Keratinocyte (primary cell): ENCODE results near the gene CCDC85C. TPM values are rescaled to one million over a fixed set of nuclear protein-coding genes. Genes with fewer than 3 reads are reported as not detected.

ENCODE experiments used
- DNase-seq: peaks from one replicate; pipeline ENCODE4 v3.0.0-alpha.2; 2011; ENCODE audit warnings: low read depth, missing footprints, low spot score
- FAIRE-seq: peaks from 2 replicates; lab custom pipeline; 2011; peaks lifted over from hg19 to GRCh38; lab: Jason Lieb, UNC
- H2AFZ ChIP-seq: 2 replicates; pipeline ENCODE4 v1.6.0; 2012; ENCODE audit warnings: low read length, control low read depth, inconsistent platforms; ENCODE audit not compliant: control insufficient read depth
- H3K27ac ChIP-seq: 2 replicates; pipeline ENCODE4 v1.5.1; 2011; ENCODE audit warnings: low read length; ENCODE audit not compliant: control insufficient read depth, insufficient read depth
- H3K27me3 ChIP-seq: 3 replicates; pipeline ENCODE4 v1.6.0; 2011; ENCODE audit warnings: low read length; ENCODE audit not compliant: control insufficient read depth, insufficient read depth; ENCODE audit errors: extremely low read depth
- H3K36me3 ChIP-seq, 2 experiments: 2 replicates in 1 of 2; 3 replicates in 1 of 2; pipeline ENCODE4 v1.5.1; 2011; ENCODE audit warnings: low read length in 2 of 2, mild to moderate bottlenecking in 1 of 2; ENCODE audit not compliant: control insufficient read depth in 2 of 2, insufficient read depth in 2 of 2; ENCODE audit errors: extremely low read depth in 1 of 2
- H3K4me1 ChIP-seq: 3 replicates; pipeline ENCODE4 v1.5.1; 2011; ENCODE audit warnings: low read length; ENCODE audit not compliant: control insufficient read depth, insufficient read depth; ENCODE audit errors: extremely low read depth
- H3K4me2 ChIP-seq: 3 replicates; pipeline ENCODE4 v1.6.0; 2011; ENCODE audit warnings: low read depth, low read length; ENCODE audit not compliant: control insufficient read depth, insufficient read depth; ENCODE audit errors: extremely low read depth
- H3K4me3 ChIP-seq, 3 experiments: fragments of 200-600 bp in 1 of 3; sonication (generic) in 1 of 3; 2 replicates in 2 of 3; 3 replicates in 1 of 3; pipeline ENCODE4 v1.5.1; 2011 to 2016; ENCODE audit warnings: low read length in 3 of 3, mild to moderate bottlenecking in 3 of 3, control low read depth in 2 of 3, inconsistent platforms in 1 of 3, low read depth in 1 of 3, mixed read lengths in 1 of 3, mixed run types in 1 of 3, moderate library complexity in 1 of 3; ENCODE audit not compliant: control insufficient read depth in 2 of 3, insufficient read depth in 2 of 3; ENCODE audit errors: extremely low read depth in 1 of 3
- H3K79me2 ChIP-seq: 2 replicates; pipeline ENCODE4 v1.6.0; 2012; ENCODE audit warnings: low read length; ENCODE audit not compliant: control insufficient read depth, insufficient read depth
- H3K9ac ChIP-seq: 3 replicates; pipeline ENCODE4 v1.6.0; 2011; ENCODE audit warnings: low read length; ENCODE audit not compliant: control insufficient read depth, insufficient read depth; ENCODE audit errors: extremely low read depth
- H3K9me1 ChIP-seq: 3 replicates; pipeline ENCODE4 v1.6.0; 2011; ENCODE audit warnings: low read length; ENCODE audit not compliant: control insufficient read depth, insufficient read depth; ENCODE audit errors: extremely low read depth
- H3K9me3 ChIP-seq: 2 replicates; pipeline ENCODE4 v1.5.1; 2012; ENCODE audit warnings: low read depth, low read length; ENCODE audit not compliant: control insufficient read depth
- H4K20me1 ChIP-seq: 3 replicates; pipeline ENCODE4 v1.6.0; 2011; ENCODE audit warnings: low read length; ENCODE audit not compliant: control insufficient read depth, insufficient read depth; ENCODE audit errors: extremely low read depth
- CTCF ChIP-seq, 3 experiments: IDR thresholded peaks in 1 of 3; conservative IDR thresholded peaks in 1 of 3; optimal IDR thresholded peaks in 1 of 3; 2 replicates in 2 of 3; 3 replicates in 1 of 3; pipeline versions ENCODE3 to v1.5.1; 2011; ENCODE audit warnings: low read length in 3 of 3, mild to moderate bottlenecking in 3 of 3, moderate library complexity in 2 of 3, control low read depth in 1 of 3, inconsistent platforms in 1 of 3; ENCODE audit not compliant: insufficient read depth in 2 of 3; ENCODE audit errors: extremely low read depth in 1 of 3
- EZH2 ChIP-seq: IDR thresholded peaks from one replicate; pipeline ENCODE4 v1.6.1; 2012; ENCODE audit warnings: inconsistent platforms, mild to moderate bottlenecking, low read length, moderate library complexity
- dilution Hi-C: fragments of 300-500 bp; cut with MboI; formaldehyde crosslinking; loops from one replicate; pipeline ENCODE4 v1.7.0; 2020; ENCODE audit warnings: low sequenced_read_pairs; ENCODE audit not compliant: extremely low pct_ligation_motif_present
- polyA plus RNA-seq, 5 experiments: library from polyadenylated mRNA; depleted of rRNA in 3 of 5; stranded (reverse) in 3 of 5; stranded (forward) in 1 of 5; unstranded in 1 of 5; fragments of >200 nt; gene quantifications; 1 replicate in 1 of 5; 2 replicates in 3 of 5; 3 replicates in 1 of 5; pipeline versions ENCODE4 v1.2.1 to v1.2.3, GENCODE V29; 2011 to 2012; ENCODE audit warnings: missing spikeins in 2 of 5, low read depth in 1 of 5, low replicate concordance in 1 of 5

CCDC85C gene
- polyA plus RNA-seq, 1 donor (not counting 4 experiments of a cell fraction or from before 2014, with no cell fraction given) = 13.2 TPM

- FAIRE-seq (no peak), DNase-seq (no peak)
- Histone ChIP-seq H2AFZ (no peak overlapping the region), H3K4me1 (no peaks in the 10 kb centered on the region), H3K4me3 (no peak overlapping the region), H3K27ac (no peak overlapping the region), H3K36me3 (peaks cover 44 to 50% of the 10 kb centered on the region in 2 experiments), H3K4me2 (no peak overlapping the region), H3K9me3 (no peaks in the 10 kb centered on the region), H3K79me2 (peaks cover 5% of the 10 kb centered on the region), H4K20me1 (peaks cover 9% of the 10 kb centered on the region), H3K27me3 (no peaks in the 10 kb centered on the region), H3K9ac (no peak overlapping the region), H3K9me1 (no peaks in the 10 kb centered on the region)
- TF ChIP-seq CTCF (optimal IDR thresholded peaks at IDR 0.05 in 1 of 3, IDR thresholded peaks at IDR 0.05 in 1 of 3, conservative IDR thresholded peaks at IDR 0.05 in 1 of 3; ENCODE audit: extremely low read depth in 1 of 3, insufficient read depth in 2 of 3, low read length in 3 of 3) (no peak), EZH2 (no peak)
- dilution Hi-C loops = no loop called here
These were observed 92.4 kb downstream of the CCDC85C start for GRCh38 chr14:99511421-99512109.

- Histone ChIP-seq H3K9me3 (no peaks in the 10 kb centered on the region), H3K9ac (no peak overlapping the region), H4K20me1 (peaks cover 9% of the 10 kb centered on the region), H3K79me2 (peaks cover 2% of the 10 kb centered on the region), H3K4me1 (no peaks in the 10 kb centered on the region), H3K4me2 (no peak overlapping the region), H3K27me3 (no peaks in the 10 kb centered on the region), H3K4me3 (no peak overlapping the region), H2AFZ (no peak overlapping the region), H3K27ac (no peak overlapping the region), H3K9me1 (no peaks in the 10 kb centered on the region), H3K36me3 (peaks cover 52 to 56% of the 10 kb centered on the region in 2 experiments)
- no peak for TF ChIP-seq CTCF (optimal IDR thresholded peaks at IDR 0.05 in 1 of 3, IDR thresholded peaks at IDR 0.05 in 1 of 3, conservative IDR thresholded peaks at IDR 0.05 in 1 of 3; ENCODE audit: extremely low read depth in 1 of 3, insufficient read depth in 2 of 3, low read length in 3 of 3)
- TF ChIP-seq EZH2 = no peak
- DNase-seq (no peak), FAIRE-seq (no peak)
- dilution Hi-C loops = no loop called here
These were observed 93.4 kb downstream of the CCDC85C start for GRCh38 chr14:99510556-99511139.
